ENCODE data around the gene DLEC1. TPM values are rescaled to one million over a fixed set of nuclear protein-coding genes. Genes with fewer than 3 reads are reported as not detected.

Gene DLEC1
- total RNA-seq, 2 donors from 2014 or later, result 0.14 to 0.35 TPM

GRCh38 chr3:37995652-37996641, 43.1 kb upstream of the DLEC1 start:
- no peak for TF ChIP-seq CTCF (IDR thresholded peaks at IDR 0.05)
- no peaks in the 10 kb centered on the region for H3K36me3 ChIP-seq
- H3K4me1 ChIP-seq (ENCODE audit: control insufficient read depth in 1 of 2, low read depth in 2 of 2), result peaks cover 11 to 25% of the 10 kb centered on the region in 2 donors
- no peak for ATAC-seq (ENCODE audit: insufficient number of reproducible peaks, low FRiP score, low read depth)
- H3K27ac ChIP-seq, result no peak overlapping the region
- H3K27me3 ChIP-seq (replicated peaks; ENCODE audit: insufficient read depth), result no peaks in the 10 kb centered on the region
- H3K9me3 ChIP-seq, result no peaks in the 10 kb centered on the region
- no peak for DNase-seq (ENCODE audit: low spot score)
- H3K4me3 ChIP-seq, result no peak overlapping the region

- Histone ChIP-seq H3K27me3 (replicated peaks; ENCODE audit: insufficient read depth) (no peaks in the 10 kb centered on the region), H3K4me1 (ENCODE audit: control insufficient read depth in 1 of 2, low read depth in 2 of 2) (peaks cover 11 to 25% of the 10 kb centered on the region in 2 donors), H3K4me3 (no peak overlapping the region), H3K36me3 (no peaks in the 10 kb centered on the region), H3K9me3 (no peaks in the 10 kb centered on the region), H3K27ac (no peak overlapping the region)
- ATAC-seq (ENCODE audit: insufficient number of reproducible peaks, low FRiP score, low read depth) (no peak), DNase-seq (ENCODE audit: low spot score) (no peak)
- peak; percentile 95 for TF ChIP-seq CTCF (IDR thresholded peaks at IDR 0.05)
These were observed 42.2 kb upstream of the DLEC1 start for GRCh38 chr3:37996785-37997301.

- TF ChIP-seq CTCF (IDR thresholded peaks at IDR 0.05), result no peak
- Histone ChIP-seq H3K36me3 (no peaks in the 10 kb centered on the region), H3K4me1 (ENCODE audit: control insufficient read depth in 1 of 2, low read depth in 2 of 2) (peaks cover 11 to 25% of the 10 kb centered on the region in 2 donors), H3K27me3 (replicated peaks; ENCODE audit: insufficient read depth) (no peaks in the 10 kb centered on the region), H3K27ac (no peak overlapping the region), H3K9me3 (no peaks in the 10 kb centered on the region), H3K4me3 (no peak overlapping the region)
- no peak for ATAC-seq (ENCODE audit: insufficient number of reproducible peaks, low FRiP score, low read depth)
- no peak for DNase-seq (ENCODE audit: low spot score)
These were observed 41.7 kb upstream of the DLEC1 start for GRCh38 chr3:37997342-37997741.

GRCh38 chr3:37997791-37998370, 41.1 kb upstream of the DLEC1 start:
- Histone ChIP-seq H3K9me3 (no peaks in the 10 kb centered on the region), H3K4me1 (ENCODE audit: control insufficient read depth in 1 of 2, low read depth in 2 of 2) (peaks cover 11 to 27% of the 10 kb centered on the region in 2 donors), H3K36me3 (no peaks in the 10 kb centered on the region), H3K4me3 (peak overlapping the region; percentile 81), H3K27ac (peak overlapping the region; percentile 83), H3K27me3 (replicated peaks; ENCODE audit: insufficient read depth) (no peaks in the 10 kb centered on the region)
- no peak for ATAC-seq (ENCODE audit: insufficient number of reproducible peaks, low FRiP score, low read depth)
- no peak for DNase-seq (ENCODE audit: low spot score)
- TF ChIP-seq CTCF (IDR thresholded peaks at IDR 0.05), result no peak

GRCh38 chr3:37999836-38000235, 39.2 kb upstream of the DLEC1 start:
- no peak for TF ChIP-seq CTCF (IDR thresholded peaks at IDR 0.05)
- Histone ChIP-seq H3K4me1 (ENCODE audit: control insufficient read depth in 1 of 2, low read depth in 2 of 2) (peaks cover 4 to 34% of the 10 kb centered on the region in 2 donors), H3K36me3 (no peaks in the 10 kb centered on the region), H3K27me3 (replicated peaks; ENCODE audit: insufficient read depth) (no peaks in the 10 kb centered on the region), H3K9me3 (no peaks in the 10 kb centered on the region), H3K4me3 (no peak overlapping the region), H3K27ac (no peak overlapping the region)
- ATAC-seq (ENCODE audit: insufficient number of reproducible peaks, low FRiP score, low read depth) (no peak), DNase-seq (ENCODE audit: low spot score) (no peak)

All from thoracic aorta (tissue), 2 donors.